ENCODE results near the gene DIDO1. TPM values are rescaled to one million over a fixed set of nuclear protein-coding genes. Genes with fewer than 3 reads are reported as not detected.
"Not testable (repeated sequence)": the region's sequence is repeated elsewhere in the genome, so short reads cannot be mapped to it uniquely, and the experiment has no call there.

Gene DIDO1
- total RNA-seq, 1 donor from 2014 or later, result 60.5 TPM

DNA sequence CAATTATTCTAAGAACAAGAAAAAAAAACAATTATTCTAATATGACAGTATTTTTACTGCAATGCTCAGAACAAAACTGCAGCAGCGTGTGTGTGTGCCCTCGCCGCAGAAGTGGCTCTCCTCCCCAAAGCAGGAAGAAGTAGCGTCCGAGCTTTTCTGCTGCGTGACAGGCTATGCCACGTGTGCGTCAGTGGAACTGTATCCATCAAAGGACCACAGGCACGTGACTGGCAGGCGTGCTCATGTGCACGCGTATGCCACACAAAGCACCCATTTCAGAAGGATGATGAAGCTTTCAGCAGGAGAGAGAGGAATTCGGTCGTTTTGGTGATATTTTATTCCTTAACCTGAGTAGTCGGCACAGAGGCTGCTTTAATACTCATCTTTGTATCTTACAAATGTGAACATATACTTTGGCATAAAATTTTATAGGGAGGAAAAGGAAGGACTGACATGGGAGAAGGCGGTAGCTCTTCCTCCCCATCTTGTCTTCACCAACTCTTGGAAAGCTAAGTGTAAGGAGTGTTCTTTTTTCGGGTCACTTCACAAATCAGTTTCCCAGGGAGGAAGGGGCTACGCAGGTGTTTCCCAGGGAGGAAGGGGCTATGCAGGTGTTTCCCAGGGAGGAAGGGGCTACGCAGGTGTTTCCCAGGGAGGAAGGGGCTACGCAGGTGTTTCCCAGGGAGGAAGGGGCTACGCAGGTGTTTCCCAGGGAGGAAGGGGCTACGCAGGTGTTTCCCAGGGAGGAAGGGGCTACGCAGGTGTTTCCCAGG, 68.1 kb downstream of the DIDO1 start:
- DNase-seq (ENCODE audit: low spot score), result no peak
- peak overlapping the region; percentile 44 for H3K4me3 Mint-ChIP-seq

DNA sequence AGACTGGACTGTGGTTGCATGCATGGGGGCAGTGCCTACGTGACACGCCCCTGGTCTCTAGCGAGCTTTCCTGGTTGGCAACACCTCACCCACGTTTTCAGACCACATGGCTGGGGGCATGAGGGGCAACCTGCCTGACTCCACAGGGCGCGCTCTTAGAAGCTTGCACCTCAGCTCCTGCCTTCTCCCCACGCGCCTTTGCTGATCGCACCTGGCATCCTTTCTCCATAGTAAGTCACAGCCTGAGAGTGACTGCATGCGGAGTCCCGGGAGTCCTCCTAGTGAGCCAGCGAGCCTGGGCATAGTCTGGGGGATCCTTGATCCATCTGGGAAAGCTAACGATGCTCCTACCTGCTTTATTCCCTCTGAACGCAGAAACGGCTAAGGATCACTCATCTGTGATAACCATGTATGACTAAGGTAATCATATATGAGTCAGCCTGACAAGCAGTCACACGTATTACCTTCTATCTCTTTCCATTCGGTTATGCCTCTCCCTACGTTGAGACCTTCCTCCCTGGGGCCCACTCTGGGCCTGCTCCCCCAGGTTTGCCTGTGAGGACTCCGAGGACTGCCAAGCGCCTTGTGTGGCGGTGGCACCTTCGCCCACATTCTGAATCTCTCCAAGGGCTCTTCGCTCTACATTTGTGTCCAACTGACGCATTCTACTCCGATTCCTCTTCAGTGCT, 69.2 kb downstream of the DIDO1 start:
- Mint-ChIP-seq H3K9me3 (no peaks in the 10 kb centered on the region), H3K27me3 (ENCODE audit: insufficient read depth) (peaks cover 18% of the 10 kb centered on the region), H3K4me1 (ENCODE audit: low read depth) (peaks cover 6% of the 10 kb centered on the region), H3K36me3 (ENCODE audit: low read depth) (peaks cover 20% of the 10 kb centered on the region), H3K27ac (no peak overlapping the region), H3K4me3 (no peak overlapping the region)
- DNase-seq (ENCODE audit: low spot score), result no peak
- intact Hi-C loops (cut with micrococcal nuclease), result no loop called here

More for the DNA sequence above, 68.1 kb downstream of the DIDO1 start:
- Mint-ChIP-seq H3K36me3 (ENCODE audit: low read depth) (peaks cover 15% of the 10 kb centered on the region), H3K27me3 (ENCODE audit: insufficient read depth) (peaks cover 21% of the 10 kb centered on the region), H3K27ac (no peak overlapping the region), H3K4me1 (ENCODE audit: low read depth) (peaks cover 6% of the 10 kb centered on the region), H3K9me3 (no peaks in the 10 kb centered on the region)
- intact Hi-C loops (cut with micrococcal nuclease), result no loop called here

DNA sequence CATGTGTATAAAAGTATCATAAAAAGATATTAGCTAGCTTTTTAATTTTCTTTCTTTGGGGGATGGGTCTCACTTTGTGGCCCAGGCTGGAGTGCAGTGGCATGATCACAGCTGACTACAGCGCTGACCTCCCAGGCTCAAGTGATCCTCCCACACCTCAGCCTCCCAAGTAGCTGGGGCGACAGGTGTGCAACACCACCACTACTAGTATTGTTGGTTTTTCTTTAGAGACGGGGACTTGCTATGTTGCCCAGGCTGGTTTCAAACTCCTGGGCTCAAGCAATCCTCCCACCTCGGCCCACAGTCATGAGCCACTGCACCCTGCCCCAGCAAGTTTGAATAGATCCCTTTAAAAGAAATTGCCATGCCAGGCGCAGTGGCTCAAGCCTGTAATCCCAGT, 71.2 kb downstream of the DIDO1 start:
- Mint-ChIP-seq H3K27ac (no peak overlapping the region), H3K4me3 (no peak overlapping the region)
- intact Hi-C loops (cut with micrococcal nuclease), result no loop called here

DNA sequence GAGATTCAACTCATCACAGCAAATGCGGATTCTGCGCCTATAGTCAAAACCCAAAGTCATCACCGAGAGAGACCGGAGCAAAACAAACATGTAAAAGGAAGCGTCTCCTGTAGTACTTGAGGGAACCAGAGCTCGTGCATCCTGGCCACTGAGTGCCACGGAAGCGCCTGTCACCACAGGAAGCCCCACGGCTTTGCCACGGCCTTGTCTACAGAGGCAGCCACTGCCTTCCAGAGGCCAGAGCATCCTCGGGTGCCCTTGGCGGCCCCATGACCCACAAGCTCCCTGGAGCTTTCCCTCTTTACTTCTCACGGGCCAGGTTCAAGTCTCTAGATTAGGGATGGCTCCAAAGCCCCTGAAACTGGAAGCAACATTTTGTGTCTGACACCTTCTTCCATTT, 72.2 kb downstream of the DIDO1 start:
- H3K36me3 Mint-ChIP-seq (ENCODE audit: low read depth), result peaks cover 20% of the 10 kb centered on the region
- no peaks in the 10 kb centered on the region for H3K9me3 Mint-ChIP-seq
- no peak overlapping the region for H3K27ac Mint-ChIP-seq
- intact Hi-C loops (cut with micrococcal nuclease), result no loop called here
- H3K4me1 Mint-ChIP-seq (ENCODE audit: low read depth), result peaks cover 4% of the 10 kb centered on the region
- H3K4me3 Mint-ChIP-seq, result no peak overlapping the region
- H3K27me3 Mint-ChIP-seq (ENCODE audit: insufficient read depth), result peaks cover 5% of the 10 kb centered on the region
- DNase-seq (ENCODE audit: low spot score), result no peak

More for the DNA sequence above, 71.2 kb downstream of the DIDO1 start:
- Mint-ChIP-seq H3K36me3 (ENCODE audit: low read depth) (peaks cover 20% of the 10 kb centered on the region), H3K27me3 (ENCODE audit: insufficient read depth) (peaks cover 12% of the 10 kb centered on the region), H3K4me1 (ENCODE audit: low read depth) (peaks cover 6% of the 10 kb centered on the region), H3K9me3 (no peaks in the 10 kb centered on the region)
- no peak for DNase-seq (ENCODE audit: low spot score)

DNA sequence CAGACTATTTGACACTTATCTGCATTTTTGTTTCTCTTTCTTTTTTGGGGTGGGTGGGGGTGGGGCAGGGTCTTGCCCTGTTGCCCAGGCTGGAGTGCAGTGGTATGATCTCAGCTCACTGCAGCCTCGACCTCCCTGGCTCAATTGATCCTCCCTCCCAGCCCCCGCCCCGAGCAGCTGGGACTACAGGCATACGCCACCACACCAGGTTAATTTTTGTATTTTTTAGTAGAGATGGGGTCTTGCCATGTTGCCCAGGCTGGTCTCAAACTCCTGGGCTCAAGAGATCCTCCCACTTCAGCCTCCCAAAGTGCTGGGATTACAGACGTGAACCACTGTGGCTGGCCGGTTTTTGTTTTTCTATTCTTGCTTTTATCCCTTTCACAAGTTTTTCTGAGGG, 73.0 kb downstream of the DIDO1 start:
- H3K27me3 Mint-ChIP-seq (ENCODE audit: insufficient read depth); H3K4me1 Mint-ChIP-seq (ENCODE audit: low read depth); intact Hi-C loops (cut with micrococcal nuclease); H3K9me3 Mint-ChIP-seq; DNase-seq (ENCODE audit: low spot score); H3K27ac Mint-ChIP-seq; H3K4me3 Mint-ChIP-seq: not testable (repeated sequence)
- H3K36me3 Mint-ChIP-seq (ENCODE audit: low read depth), result peaks cover 20% of the 10 kb centered on the region

DNA sequence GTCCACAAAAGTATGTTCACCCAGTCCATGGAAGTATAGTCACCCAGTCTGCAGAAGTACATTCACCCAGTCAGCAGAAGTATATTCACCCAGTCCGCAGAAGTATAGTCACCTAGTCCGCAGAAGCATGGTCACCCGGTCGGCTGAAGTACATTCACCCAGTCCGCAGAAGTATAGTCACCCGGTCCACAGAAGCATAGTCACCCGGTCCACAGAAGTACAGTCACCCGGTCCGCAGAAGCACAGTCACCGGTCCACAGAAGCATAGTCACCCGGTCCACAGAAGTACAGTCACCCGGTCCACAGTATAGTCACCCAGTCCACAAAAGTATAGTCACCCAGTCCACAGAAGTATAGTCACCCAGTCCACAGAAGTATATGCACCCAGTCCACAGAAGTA, 73.5 kb downstream of the DIDO1 start:
- Mint-ChIP-seq H3K27me3 (ENCODE audit: insufficient read depth) (no peaks in the 10 kb centered on the region), H3K4me3 (no peak overlapping the region), H3K9me3 (no peaks in the 10 kb centered on the region), H3K4me1 (ENCODE audit: low read depth) (peaks cover 4% of the 10 kb centered on the region), H3K36me3 (ENCODE audit: low read depth) (peaks cover 17% of the 10 kb centered on the region), H3K27ac (no peak overlapping the region)
- intact Hi-C loops (cut with micrococcal nuclease), result no loop called here
- no peak for DNase-seq (ENCODE audit: low spot score)

DNA sequence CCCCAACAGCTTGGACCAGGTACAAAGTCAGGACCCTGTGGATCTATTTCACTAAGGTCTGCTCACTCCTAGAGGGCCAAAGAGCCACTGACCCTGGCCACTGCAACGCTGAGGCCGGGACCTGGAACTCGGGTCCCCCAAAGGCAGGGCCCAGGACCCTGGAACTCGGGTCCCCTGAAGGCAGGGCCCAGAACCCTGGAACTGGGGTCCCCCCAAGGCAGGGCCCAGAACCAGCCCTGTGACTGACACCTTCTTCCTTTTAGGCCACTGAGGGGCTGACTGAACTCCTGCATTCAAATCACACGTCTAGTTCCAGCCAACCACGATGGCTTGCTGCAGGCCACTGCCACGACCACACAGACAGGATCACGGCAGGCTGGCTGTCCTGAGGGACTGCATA, 74.1 kb downstream of the DIDO1 start:
- peaks cover 14% of the 10 kb centered on the region for H3K36me3 Mint-ChIP-seq (ENCODE audit: low read depth)
- no peak overlapping the region for H3K4me3 Mint-ChIP-seq
- no peaks in the 10 kb centered on the region for H3K9me3 Mint-ChIP-seq
- intact Hi-C loops (cut with micrococcal nuclease), result no loop called here
- no peak overlapping the region for H3K27ac Mint-ChIP-seq
- peaks cover 4% of the 10 kb centered on the region for H3K4me1 Mint-ChIP-seq (ENCODE audit: low read depth)
- DNase-seq (ENCODE audit: low spot score), result no peak
- no peaks in the 10 kb centered on the region for H3K27me3 Mint-ChIP-seq (ENCODE audit: insufficient read depth)

DNA sequence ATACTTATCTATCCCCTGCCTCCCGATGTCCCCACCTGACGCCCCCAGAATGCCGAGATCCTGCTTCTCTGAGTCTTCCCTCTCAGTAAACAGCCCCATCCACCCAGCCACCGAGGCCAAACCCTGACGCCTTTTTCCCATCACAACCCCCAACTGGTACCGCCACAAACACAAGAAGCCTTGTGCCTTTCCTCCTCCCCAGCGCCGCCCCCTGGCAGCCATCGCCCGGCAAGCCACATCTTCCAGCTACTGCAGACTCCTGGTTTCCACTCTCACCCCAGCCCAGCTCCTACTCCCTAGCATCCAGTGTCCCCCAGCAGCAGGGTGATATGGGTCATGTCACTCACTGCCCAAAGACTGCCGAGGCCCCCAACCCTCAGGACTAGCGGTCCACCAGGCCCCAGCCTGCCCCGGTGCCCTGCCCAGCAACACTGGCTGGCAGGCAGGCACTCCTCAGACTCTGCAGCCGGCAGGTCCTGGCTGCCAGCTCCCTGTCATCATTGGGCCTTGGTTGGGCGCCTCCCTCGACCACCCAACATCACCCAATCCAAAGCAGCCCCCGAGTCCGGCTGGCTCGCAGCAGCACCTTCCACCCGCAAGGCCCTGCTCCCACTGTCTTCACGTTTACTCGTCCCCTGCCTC, 75.9 kb downstream of the DIDO1 start:
- H3K27ac Mint-ChIP-seq, result no peak overlapping the region
- no peak overlapping the region for H3K4me3 Mint-ChIP-seq
- intact Hi-C loops (cut with micrococcal nuclease), result no loop called here
- peaks cover 11% of the 10 kb centered on the region for H3K36me3 Mint-ChIP-seq (ENCODE audit: low read depth)
- no peak for DNase-seq (ENCODE audit: low spot score)
- H3K9me3 Mint-ChIP-seq, result no peaks in the 10 kb centered on the region
- peaks cover 4% of the 10 kb centered on the region for H3K4me1 Mint-ChIP-seq (ENCODE audit: low read depth)
- H3K27me3 Mint-ChIP-seq (ENCODE audit: insufficient read depth), result no peaks in the 10 kb centered on the region

DNA sequence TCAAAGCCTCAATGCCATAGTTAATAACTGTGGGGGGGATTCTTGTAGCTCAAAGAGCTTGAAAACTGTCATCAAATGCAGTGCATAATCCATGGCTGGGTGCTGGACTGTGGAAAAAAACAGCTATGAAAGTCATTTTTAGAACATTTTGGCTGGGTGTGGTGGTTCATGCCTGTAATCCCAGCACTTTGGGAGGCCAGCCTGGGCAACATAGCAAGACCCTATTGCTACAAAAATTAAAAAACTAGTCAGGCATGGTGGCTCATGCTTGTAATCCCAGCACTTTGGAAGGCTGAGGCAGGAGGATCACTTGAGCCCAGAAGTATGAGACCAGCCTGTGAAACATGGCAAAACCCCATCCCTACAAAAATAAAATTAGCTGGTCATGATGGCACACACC, 76.9 kb downstream of the DIDO1 start:
- DNase-seq (ENCODE audit: low spot score), result no peak
- Mint-ChIP-seq H3K4me1 (ENCODE audit: low read depth) (peaks cover 4% of the 10 kb centered on the region), H3K27me3 (ENCODE audit: insufficient read depth) (no peaks in the 10 kb centered on the region), H3K4me3 (no peak overlapping the region), H3K9me3 (no peaks in the 10 kb centered on the region), H3K27ac (no peak overlapping the region), H3K36me3 (ENCODE audit: low read depth) (peaks cover 11% of the 10 kb centered on the region)
- intact Hi-C loops (cut with micrococcal nuclease), result no loop called here

DNA sequence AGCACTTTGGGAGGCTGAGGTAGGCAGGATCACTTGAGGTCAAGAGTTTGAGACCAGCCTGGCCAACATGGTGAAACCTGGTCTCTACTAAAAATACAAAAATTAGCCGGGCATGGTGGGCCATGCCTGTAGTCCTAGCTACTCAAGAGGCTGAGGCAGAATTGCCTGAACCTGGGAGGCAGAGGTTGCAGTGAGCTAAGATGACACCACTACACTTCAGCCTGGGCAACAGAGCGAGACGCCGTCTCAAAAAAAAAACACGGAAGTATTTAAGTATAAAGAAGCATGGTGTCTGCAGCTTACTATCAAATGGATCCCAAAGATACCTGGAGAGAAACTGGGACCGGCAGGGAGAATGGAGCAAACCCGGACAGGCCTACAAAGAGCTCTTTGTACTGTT, 77.4 kb downstream of the DIDO1 start:
- H3K36me3 Mint-ChIP-seq (ENCODE audit: low read depth); H3K27ac Mint-ChIP-seq; H3K9me3 Mint-ChIP-seq; H3K4me3 Mint-ChIP-seq; DNase-seq (ENCODE audit: low spot score); intact Hi-C loops (cut with micrococcal nuclease); H3K4me1 Mint-ChIP-seq (ENCODE audit: low read depth); H3K27me3 Mint-ChIP-seq (ENCODE audit: insufficient read depth): not testable (repeated sequence)

DNA sequence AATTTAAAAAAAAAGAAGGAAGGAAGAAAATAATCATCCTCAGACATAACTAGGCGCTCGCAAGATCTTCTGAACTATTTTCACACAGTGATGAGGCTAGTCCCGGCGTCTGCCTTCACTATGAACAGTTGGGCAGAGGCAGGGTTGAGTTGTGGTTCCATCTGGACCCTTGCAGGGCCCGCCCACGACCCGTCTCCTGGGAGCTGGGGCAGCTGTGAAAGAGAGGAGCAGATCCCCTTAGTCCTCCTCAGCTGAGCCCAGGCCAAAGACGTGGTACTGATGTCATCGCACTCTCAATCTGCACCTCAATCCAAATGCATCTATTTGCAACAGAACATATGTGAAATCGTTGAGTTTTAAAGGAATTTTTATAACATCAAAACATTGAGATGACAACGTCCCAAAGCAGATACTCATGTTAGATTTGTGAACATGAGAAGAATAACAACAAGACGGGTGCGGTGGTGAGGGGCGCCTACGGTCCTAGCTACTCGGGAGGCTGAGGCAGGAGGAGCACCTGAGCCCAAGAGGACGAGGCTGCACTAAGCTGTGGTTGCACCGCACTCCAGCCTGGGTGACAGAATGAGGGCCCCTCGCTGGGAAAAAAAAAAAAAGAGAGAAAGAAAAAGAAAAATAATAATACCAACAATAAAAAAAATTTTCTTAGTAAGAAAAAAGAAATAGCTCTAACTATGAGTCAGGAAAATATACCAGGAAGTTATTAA, 80.0 kb downstream of the DIDO1 start:
- Mint-ChIP-seq H3K27me3 (ENCODE audit: insufficient read depth) (no peaks in the 10 kb centered on the region), H3K9me3 (no peaks in the 10 kb centered on the region), H3K4me1 (ENCODE audit: low read depth) (peaks cover under 1% of the 10 kb centered on the region), H3K27ac (no peak overlapping the region), H3K4me3 (no peak overlapping the region), H3K36me3 (ENCODE audit: low read depth) (peaks cover 2% of the 10 kb centered on the region)
- no peak for DNase-seq (ENCODE audit: low spot score)
- intact Hi-C loops (cut with micrococcal nuclease), result no loop called here

DNA sequence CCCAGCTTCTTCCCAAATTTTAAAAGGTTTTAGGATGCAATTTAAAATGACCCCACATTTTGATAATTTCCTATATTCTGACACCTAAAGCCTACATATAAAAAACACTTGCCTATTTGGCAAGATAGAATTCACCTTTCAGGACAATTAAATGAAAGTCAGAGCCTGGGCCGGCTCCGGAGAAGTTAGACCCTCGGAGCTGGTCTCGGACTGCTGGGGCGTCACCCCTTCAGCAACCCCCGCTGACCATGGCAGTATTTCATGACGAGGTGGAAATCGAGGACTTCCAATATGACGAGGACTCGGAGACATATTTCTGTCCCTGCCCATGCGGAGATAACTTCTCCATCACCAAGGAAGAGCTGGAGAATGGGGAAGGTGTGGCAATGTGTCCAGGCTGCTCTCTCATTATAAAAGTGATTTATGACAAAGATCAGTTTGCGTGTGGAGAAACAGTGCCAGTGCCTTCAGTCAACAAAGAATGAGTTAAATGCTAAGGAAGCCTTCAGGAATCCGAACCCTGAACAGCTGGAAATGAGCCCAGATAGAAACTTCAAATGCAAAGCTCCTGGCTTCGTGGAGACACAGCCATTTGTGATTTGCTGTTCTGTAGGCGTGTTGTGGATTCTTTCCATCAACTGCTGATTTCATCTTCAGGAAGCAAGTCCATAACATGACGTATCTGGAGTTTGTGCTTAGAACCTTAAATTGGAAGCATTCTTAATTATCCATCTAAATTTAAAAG, 80.7 kb downstream of the DIDO1 start:
- no peaks in the 10 kb centered on the region for H3K27me3 Mint-ChIP-seq (ENCODE audit: insufficient read depth)
- no peaks in the 10 kb centered on the region for H3K4me1 Mint-ChIP-seq (ENCODE audit: low read depth)
- no peak overlapping the region for H3K4me3 Mint-ChIP-seq
- no peak overlapping the region for H3K27ac Mint-ChIP-seq
- H3K9me3 Mint-ChIP-seq, result no peaks in the 10 kb centered on the region
- intact Hi-C loops (cut with micrococcal nuclease), result no loop called here
- DNase-seq (ENCODE audit: low spot score), result no peak
- H3K36me3 Mint-ChIP-seq (ENCODE audit: low read depth), result peaks cover 2% of the 10 kb centered on the region
